ENCODE results near the gene FNTB. TPM values are rescaled to one million over a fixed set of nuclear protein-coding genes. Genes with fewer than 3 reads are reported as not detected.

The FNTB gene
- polyA plus RNA-seq, 1 experiment, result 33.8 TPM

GRCh38 chr14:65011538-65011937 lies 24.8 kb downstream of the FNTB start:
- no peaks in the 10 kb centered on the region for H3K27me3 ChIP-seq (ENCODE audit: control insufficient read depth, insufficient read depth, low read length)
- peaks cover 8% of the 10 kb centered on the region for H3K36me3 ChIP-seq (ENCODE audit: control insufficient read depth, insufficient read depth, low read length)
- ChIA-PET POLR2A (no interaction called here), CTCF (interaction anchor here (0.8 to 1.2 kb wide), 2 partner anchors 9 to 27 kb away, joined by 3 to 4 read pairs; no protein-coding TSS in a partner anchor)
- no peak for DNase-seq (ENCODE audit: low read depth)
- TF ChIP-seq CTCF (IDR thresholded peaks at IDR 0.05; ENCODE audit: insufficient read depth, low read depth, low read length), result no peak
- H3K4me3 ChIP-seq (ENCODE audit: low read depth, low read length), result no peak overlapping the region

- no peak for DNase-seq (ENCODE audit: low read depth)
- H3K36me3 ChIP-seq (ENCODE audit: control insufficient read depth, insufficient read depth, low read length), result peaks cover 8% of the 10 kb centered on the region
- no peak for TF ChIP-seq CTCF (IDR thresholded peaks at IDR 0.05; ENCODE audit: insufficient read depth, low read depth, low read length)
- H3K4me3 ChIP-seq (ENCODE audit: low read depth, low read length), result no peak overlapping the region
- H3K27me3 ChIP-seq (ENCODE audit: control insufficient read depth, insufficient read depth, low read length), result no peaks in the 10 kb centered on the region
- ChIA-PET CTCF (interaction anchor here (0.8 to 1.2 kb wide), 2 partner anchors 8 to 28 kb away, joined by 3 to 4 read pairs; no protein-coding TSS in a partner anchor), POLR2A (interaction anchor here (0.6 kb wide), 1 partner anchor 16 kb away, joined by 3 read pairs; no protein-coding TSS in a partner anchor)
Observed at GRCh38 chr14:65012353-65012752, 25.7 kb downstream of the FNTB start.

GRCh38 chr14:65015391-65015790 lies 28.7 kb downstream of the FNTB start:
- ChIA-PET POLR2A (no interaction called here), CTCF (interaction anchor here (3.2 kb wide), 1 partner anchor 29 kb away, joined by 12 read pairs; the partner anchor contains the start of gene FNTB)
- TF ChIP-seq CTCF (IDR thresholded peaks at IDR 0.05; ENCODE audit: insufficient read depth, low read depth, low read length), result no peak
- no peak overlapping the region for H3K4me3 ChIP-seq (ENCODE audit: low read depth, low read length)
- H3K27me3 ChIP-seq (ENCODE audit: control insufficient read depth, insufficient read depth, low read length), result no peaks in the 10 kb centered on the region
- peaks cover 8% of the 10 kb centered on the region for H3K36me3 ChIP-seq (ENCODE audit: control insufficient read depth, insufficient read depth, low read length)
- DNase-seq (ENCODE audit: low read depth), result no peak

- TF ChIP-seq CTCF (IDR thresholded peaks at IDR 0.05; ENCODE audit: insufficient read depth, low read depth, low read length), result no peak
- H3K36me3 ChIP-seq (ENCODE audit: control insufficient read depth, insufficient read depth, low read length), result peaks cover 6% of the 10 kb centered on the region; the same call in 1 of the 2 replicates
- DNase-seq (ENCODE audit: low read depth), result no peak
- no peak overlapping the region for H3K4me3 ChIP-seq (ENCODE audit: low read depth, low read length)
- ChIA-PET POLR2A (no interaction called here), CTCF (interaction anchor here (0.8 to 2.1 kb wide), 2 partner anchors 8 to 29 kb away, joined by 4 to 10 read pairs; partner anchors contain the start of gene FNTB)
- no peaks in the 10 kb centered on the region for H3K27me3 ChIP-seq (ENCODE audit: control insufficient read depth, insufficient read depth, low read length)
Observed at GRCh38 chr14:65016471-65016870, 29.8 kb downstream of the FNTB start.

GRCh38 chr14:65019944-65020566 lies 33.4 kb downstream of the FNTB start:
- Histone ChIP-seq H3K27me3 (ENCODE audit: control insufficient read depth, insufficient read depth, low read length) (no peaks in the 10 kb centered on the region), H3K36me3 (ENCODE audit: control insufficient read depth, insufficient read depth, low read length) (peaks cover 3% of the 10 kb centered on the region; the same call in 1 of the 2 replicates), H3K4me3 (ENCODE audit: low read depth, low read length) (no peak overlapping the region)
- CTCF ChIA-PET, result interaction anchor here (0.6 to 4.5 kb wide), 18 partner anchors 8 to 357 kb away, joined by 3 to 60 read pairs (median 5); partner anchors contain the start of gene FNTB
- POLR2A ChIA-PET, result interaction anchor here (0.6 kb wide), 1 partner anchor 32 kb away, joined by 4 read pairs; no protein-coding TSS in a partner anchor
- no peak for DNase-seq (ENCODE audit: low read depth)
- TF ChIP-seq CTCF (IDR thresholded peaks at IDR 0.05; ENCODE audit: insufficient read depth, low read depth, low read length), result peak; percentile 69

Data from BJ (cell line).